ENCODE results near the gene NPM3.

GRCh38 chr10:101758858-101759257 is 24.4 kb downstream of the NPM3 start:
- TF ChIP-seq CTCF (IDR thresholded peaks at IDR 0.05; ENCODE audit: low read depth, low read length) (no peak), EZH2phosphoT487 (IDR thresholded peaks at IDR 0.05; ENCODE audit: low read depth) (no peak)

All from OCI-LY3 (cell line).